Measurements from ENCODE around the gene CLEC16A. TPM values are rescaled to one million over a fixed set of nuclear protein-coding genes. Genes with fewer than 3 reads are reported as not detected.

Gene CLEC16A
- total and polyA plus RNA-seq, 2 experiments from 2014 or later = 9.9 to 24.1 TPM

- Histone ChIP-seq H4K20me1 (replicated peaks; ENCODE audit: insufficient read depth) (no peaks in the 10 kb centered on the region), H3K4me2 (no peak overlapping the region), H2AFZ (no peak overlapping the region), H3K9me2 (ENCODE audit: insufficient read depth) (no peaks in the 10 kb centered on the region), H3K4me1 (ENCODE audit: insufficient read depth) (no peaks in the 10 kb centered on the region), H3F3A (replicated peaks; ENCODE audit: low read depth) (no peaks in the 10 kb centered on the region), H3K4me3 (no peak overlapping the region), H3K27me3 (ENCODE audit: insufficient read depth) (no peaks in the 10 kb centered on the region), H3K27ac (ENCODE audit: low read depth) (no peak overlapping the region), H3K36me3 (ENCODE audit: insufficient read depth) (peaks cover 3% of the 10 kb centered on the region; the same call in 1 of the 2 replicates), H3K79me2 (replicated peaks; ENCODE audit: insufficient read depth) (no peaks in the 10 kb centered on the region)
- peaks cover 11% of the 10 kb centered on the region; the same call in 1 of the 3 replicates for H3K36me3 Mint-ChIP-seq (ENCODE audit: low read depth)
- H3K27me3 Mint-ChIP-seq (ENCODE audit: insufficient read depth, low read depth, poor library complexity) = peaks cover 6% of the 10 kb centered on the region
- DNase-seq (ENCODE audit: low spot score) (no peak), ATAC-seq (no peak)
- no peak overlapping the region for H3K4me3 Mint-ChIP-seq
- H3K4me1 Mint-ChIP-seq = peaks cover 4% of the 10 kb centered on the region; the same call in 2 of the 3 replicates
- no peak for TF ChIP-seq POLR2AphosphoS5 (IDR thresholded peaks at IDR 0.05; ENCODE audit: low read depth)
- no peak for TF ChIP-seq REST (IDR thresholded peaks at IDR 0.05; ENCODE audit: unreplicated experiment)
- no peak for TF ChIP-seq CTCF (conservative IDR thresholded peaks at IDR 0.05; ENCODE audit: low read depth in 2 of 2)
- TF ChIP-seq ZNF462 (CRISPR knock-in tag; IDR thresholded peaks at IDR 0.05) = no peak
- no peak for TF ChIP-seq ZNF331 (CRISPR knock-in tag; IDR thresholded peaks at IDR 0.05; ENCODE audit: low read depth)
- no peak overlapping the region for H3K27ac Mint-ChIP-seq
- H3K9me3 Mint-ChIP-seq = no peaks in the 10 kb centered on the region
Measured at GRCh38 chr16:10965440-10966061, 21.2 kb downstream of the CLEC16A start.

Data from GM23338 (cell line).